PC-3 (cell line): ENCODE results near the gene OR5C1.

ENCODE experiments used
- EZH2 ChIP-seq: fragments of 300-600 bp; sonication (generic); IDR thresholded peaks from one replicate; pipeline ENCODE4 v1.6.1; 2017; ENCODE audit warnings: antibody characterized with exemption, mild to moderate bottlenecking, low read length; ENCODE audit not compliant: unreplicated experiment
- EZH2phosphoT487 ChIP-seq: fragments of 300-600 bp; sonication (generic); IDR thresholded peaks from 2 replicates; pipeline ENCODE4 v1.6.1; 2018; ENCODE audit warnings: mild to moderate bottlenecking, antibody characterized with exemption, low read length, borderline replicate concordance
- TF ChIP-seq, protein P1 (sequence below): fragments of 300-600 bp; sonication (generic); conservative IDR thresholded peaks from 2 replicates; pipeline ENCODE4 v1.5.1; 2017; ENCODE audit warnings: antibody characterized with exemption, low read depth, mild to moderate bottlenecking, low read length

DNA sequence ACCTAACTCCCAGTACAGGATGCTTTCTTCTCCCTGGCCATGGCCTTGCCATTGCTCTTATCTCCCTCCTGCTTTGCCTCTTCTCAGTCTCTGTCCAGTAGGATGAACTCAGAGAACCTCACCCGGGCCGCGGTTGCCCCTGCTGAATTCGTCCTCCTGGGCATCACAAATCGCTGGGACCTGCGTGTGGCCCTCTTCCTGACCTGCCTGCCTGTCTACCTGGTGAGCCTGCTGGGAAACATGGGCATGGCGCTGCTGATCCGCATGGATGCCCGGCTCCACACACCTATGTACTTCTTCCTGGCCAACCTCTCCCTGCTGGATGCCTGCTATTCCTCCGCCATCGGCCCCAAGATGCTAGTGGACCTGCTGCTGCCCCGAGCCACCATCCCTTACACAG is at the start of gene OR5C1:
- TF ChIP-seq EZH2 (no peak), EZH2phosphoT487 (no peak)
- TF ChIP-seq, protein P1, sequence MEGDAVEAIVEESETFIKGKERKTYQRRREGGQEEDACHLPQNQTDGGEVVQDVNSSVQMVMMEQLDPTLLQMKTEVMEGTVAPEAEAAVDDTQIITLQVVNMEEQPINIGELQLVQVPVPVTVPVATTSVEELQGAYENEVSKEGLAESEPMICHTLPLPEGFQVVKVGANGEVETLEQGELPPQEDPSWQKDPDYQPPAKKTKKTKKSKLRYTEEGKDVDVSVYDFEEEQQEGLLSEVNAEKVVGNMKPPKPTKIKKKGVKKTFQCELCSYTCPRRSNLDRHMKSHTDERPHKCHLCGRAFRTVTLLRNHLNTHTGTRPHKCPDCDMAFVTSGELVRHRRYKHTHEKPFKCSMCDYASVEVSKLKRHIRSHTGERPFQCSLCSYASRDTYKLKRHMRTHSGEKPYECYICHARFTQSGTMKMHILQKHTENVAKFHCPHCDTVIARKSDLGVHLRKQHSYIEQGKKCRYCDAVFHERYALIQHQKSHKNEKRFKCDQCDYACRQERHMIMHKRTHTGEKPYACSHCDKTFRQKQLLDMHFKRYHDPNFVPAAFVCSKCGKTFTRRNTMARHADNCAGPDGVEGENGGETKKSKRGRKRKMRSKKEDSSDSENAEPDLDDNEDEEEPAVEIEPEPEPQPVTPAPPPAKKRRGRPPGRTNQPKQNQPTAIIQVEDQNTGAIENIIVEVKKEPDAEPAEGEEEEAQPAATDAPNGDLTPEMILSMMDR, result no peak
